HepG2 (cell line): ENCODE measurements around the gene DUSP7. TPM values are rescaled to one million over a fixed set of nuclear protein-coding genes. Genes with fewer than 3 reads are reported as not detected.

Source experiments
- CHCHD3 ChIP-seq: sonication (generic); formaldehyde crosslinking; IDR thresholded peaks from 2 replicates; pipeline ENCODE4 v1.8.0; 2022; ENCODE audit warnings: mild to moderate bottlenecking, missing genetic modification reagents, moderate library complexity
- DNMT1 ChIP-seq: sonication (generic); formaldehyde crosslinking; IDR thresholded peaks from 2 replicates; pipeline ENCODE4 v1.5.1; 2020; ENCODE audit warnings: mild to moderate bottlenecking, missing genetic modification reagents
- HES4 ChIP-seq: sonication (generic); formaldehyde crosslinking; IDR thresholded peaks from 2 replicates; pipeline ENCODE4 v1.9.0; 2021; ENCODE audit warnings: mild to moderate bottlenecking, missing genetic modification reagents, borderline replicate concordance
- SIX4 ChIP-seq: sonication (generic); formaldehyde crosslinking; IDR thresholded peaks from 2 replicates; pipeline ENCODE4 v1.4.0; 2020; ENCODE audit warnings: missing genetic modification reagents
- polyA plus RNA-seq, 8 experiments: library from polyadenylated mRNA; depleted of rRNA in 3 of 8; stranded (reverse) in 7 of 8; unstranded in 1 of 8; fragments of >200 nt; fragmentation: Illumina TruSeq in 4 of 8; extraction: Trizol in 4 of 8; gene quantifications; 2 replicates each; pipeline versions ENCODE4 v1.2.1 to v1.2.3, GENCODE V29; 2011 to 2016; ENCODE audit warnings: low read depth in 4 of 8, missing spikeins in 1 of 8, mixed read lengths in 1 of 8; ENCODE audit not compliant: insufficient read depth in 1 of 8
- total RNA-seq, 5 experiments: library from RNA; depleted of rRNA; stranded (reverse); fragments of >200 nt; fragmentation: Illumina TruSeq; extraction: Trizol; gene quantifications; 2 replicates each; pipeline ENCODE4 v1.2.3, GENCODE V29; 2016; ENCODE audit warnings: low read depth in 1 of 5
- TF ChIP-seq, protein P1 (sequence below): sonication (generic); formaldehyde crosslinking; IDR thresholded peaks from 2 replicates; pipeline ENCODE4 v1.5.0; 2020; ENCODE audit warnings: mild to moderate bottlenecking, missing genetic modification reagents, borderline replicate concordance
- TF ChIP-seq, protein P2 (sequence below): sonication (generic); formaldehyde crosslinking; IDR thresholded peaks from 2 replicates; pipeline ENCODE4 v1.8.0; 2022; ENCODE audit warnings: mild to moderate bottlenecking, missing genetic modification reagents, moderate library complexity
- TF ChIP-seq, protein P3 (sequence below): IDR thresholded peaks from 2 replicates; pipeline ENCODE4 v1.6.1; 2012; ENCODE audit warnings: low read length, improper control_type of control experiment
- TF ChIP-seq, protein P4 (sequence below): sonication (generic); formaldehyde crosslinking; IDR thresholded peaks from 2 replicates; pipeline ENCODE4 v1.4.0; 2020; ENCODE audit warnings: mild to moderate bottlenecking, missing genetic modification reagents
- TF ChIP-seq, protein P5 (sequence below): fragments of 450-650 bp; IDR thresholded peaks from 2 replicates; pipeline ENCODE4 v1.6.1; 2017

The DUSP7 gene
- total and polyA plus RNA-seq, 2 of the 13 experiments (the other 11 are each of a cell fraction or from before 2014, with no cell fraction given): 6.6 to 8.8 TPM

DNA sequence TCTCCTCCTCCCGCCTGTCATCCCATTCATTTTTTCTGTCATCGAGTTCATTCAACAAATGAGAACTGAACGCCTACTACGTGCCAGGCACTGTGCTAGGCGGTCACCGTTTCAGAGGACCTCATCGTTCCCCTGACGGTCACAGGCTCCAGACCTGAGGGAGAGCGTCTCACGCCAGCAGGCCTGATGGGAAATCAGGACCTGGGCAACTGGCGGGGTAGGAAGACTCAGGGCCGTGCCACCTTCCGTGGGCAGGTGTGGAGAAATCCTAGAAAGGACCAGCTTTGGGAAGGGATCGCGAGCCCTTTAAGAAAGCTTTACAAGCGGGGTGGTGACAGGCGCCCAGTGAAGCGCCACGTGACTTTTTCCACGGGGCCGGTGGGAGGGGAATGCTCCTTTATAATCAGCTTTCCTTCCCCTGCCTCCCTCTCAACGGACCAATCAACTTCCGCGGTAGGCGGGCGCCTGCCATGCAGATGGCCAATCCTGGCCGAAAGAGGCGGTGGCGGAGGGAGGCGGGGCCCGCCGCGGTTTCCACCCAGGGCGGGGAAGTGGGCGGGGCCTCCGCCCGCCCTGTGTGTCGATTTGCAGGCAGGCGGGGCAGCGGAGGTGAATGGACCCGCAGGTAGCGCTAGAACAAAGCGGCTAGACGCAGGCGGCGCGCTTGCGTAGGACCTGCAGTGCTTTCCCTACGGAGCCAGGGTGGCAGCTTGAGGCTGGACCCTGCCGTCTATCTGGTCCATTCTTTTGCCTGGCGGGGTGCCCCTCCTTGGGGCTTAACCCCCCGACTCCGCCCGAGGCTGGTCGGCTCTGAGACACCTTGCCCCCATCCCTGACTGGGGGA lies 819 bp upstream of the DUSP7 start (continued):
- TF ChIP-seq, protein P1, sequence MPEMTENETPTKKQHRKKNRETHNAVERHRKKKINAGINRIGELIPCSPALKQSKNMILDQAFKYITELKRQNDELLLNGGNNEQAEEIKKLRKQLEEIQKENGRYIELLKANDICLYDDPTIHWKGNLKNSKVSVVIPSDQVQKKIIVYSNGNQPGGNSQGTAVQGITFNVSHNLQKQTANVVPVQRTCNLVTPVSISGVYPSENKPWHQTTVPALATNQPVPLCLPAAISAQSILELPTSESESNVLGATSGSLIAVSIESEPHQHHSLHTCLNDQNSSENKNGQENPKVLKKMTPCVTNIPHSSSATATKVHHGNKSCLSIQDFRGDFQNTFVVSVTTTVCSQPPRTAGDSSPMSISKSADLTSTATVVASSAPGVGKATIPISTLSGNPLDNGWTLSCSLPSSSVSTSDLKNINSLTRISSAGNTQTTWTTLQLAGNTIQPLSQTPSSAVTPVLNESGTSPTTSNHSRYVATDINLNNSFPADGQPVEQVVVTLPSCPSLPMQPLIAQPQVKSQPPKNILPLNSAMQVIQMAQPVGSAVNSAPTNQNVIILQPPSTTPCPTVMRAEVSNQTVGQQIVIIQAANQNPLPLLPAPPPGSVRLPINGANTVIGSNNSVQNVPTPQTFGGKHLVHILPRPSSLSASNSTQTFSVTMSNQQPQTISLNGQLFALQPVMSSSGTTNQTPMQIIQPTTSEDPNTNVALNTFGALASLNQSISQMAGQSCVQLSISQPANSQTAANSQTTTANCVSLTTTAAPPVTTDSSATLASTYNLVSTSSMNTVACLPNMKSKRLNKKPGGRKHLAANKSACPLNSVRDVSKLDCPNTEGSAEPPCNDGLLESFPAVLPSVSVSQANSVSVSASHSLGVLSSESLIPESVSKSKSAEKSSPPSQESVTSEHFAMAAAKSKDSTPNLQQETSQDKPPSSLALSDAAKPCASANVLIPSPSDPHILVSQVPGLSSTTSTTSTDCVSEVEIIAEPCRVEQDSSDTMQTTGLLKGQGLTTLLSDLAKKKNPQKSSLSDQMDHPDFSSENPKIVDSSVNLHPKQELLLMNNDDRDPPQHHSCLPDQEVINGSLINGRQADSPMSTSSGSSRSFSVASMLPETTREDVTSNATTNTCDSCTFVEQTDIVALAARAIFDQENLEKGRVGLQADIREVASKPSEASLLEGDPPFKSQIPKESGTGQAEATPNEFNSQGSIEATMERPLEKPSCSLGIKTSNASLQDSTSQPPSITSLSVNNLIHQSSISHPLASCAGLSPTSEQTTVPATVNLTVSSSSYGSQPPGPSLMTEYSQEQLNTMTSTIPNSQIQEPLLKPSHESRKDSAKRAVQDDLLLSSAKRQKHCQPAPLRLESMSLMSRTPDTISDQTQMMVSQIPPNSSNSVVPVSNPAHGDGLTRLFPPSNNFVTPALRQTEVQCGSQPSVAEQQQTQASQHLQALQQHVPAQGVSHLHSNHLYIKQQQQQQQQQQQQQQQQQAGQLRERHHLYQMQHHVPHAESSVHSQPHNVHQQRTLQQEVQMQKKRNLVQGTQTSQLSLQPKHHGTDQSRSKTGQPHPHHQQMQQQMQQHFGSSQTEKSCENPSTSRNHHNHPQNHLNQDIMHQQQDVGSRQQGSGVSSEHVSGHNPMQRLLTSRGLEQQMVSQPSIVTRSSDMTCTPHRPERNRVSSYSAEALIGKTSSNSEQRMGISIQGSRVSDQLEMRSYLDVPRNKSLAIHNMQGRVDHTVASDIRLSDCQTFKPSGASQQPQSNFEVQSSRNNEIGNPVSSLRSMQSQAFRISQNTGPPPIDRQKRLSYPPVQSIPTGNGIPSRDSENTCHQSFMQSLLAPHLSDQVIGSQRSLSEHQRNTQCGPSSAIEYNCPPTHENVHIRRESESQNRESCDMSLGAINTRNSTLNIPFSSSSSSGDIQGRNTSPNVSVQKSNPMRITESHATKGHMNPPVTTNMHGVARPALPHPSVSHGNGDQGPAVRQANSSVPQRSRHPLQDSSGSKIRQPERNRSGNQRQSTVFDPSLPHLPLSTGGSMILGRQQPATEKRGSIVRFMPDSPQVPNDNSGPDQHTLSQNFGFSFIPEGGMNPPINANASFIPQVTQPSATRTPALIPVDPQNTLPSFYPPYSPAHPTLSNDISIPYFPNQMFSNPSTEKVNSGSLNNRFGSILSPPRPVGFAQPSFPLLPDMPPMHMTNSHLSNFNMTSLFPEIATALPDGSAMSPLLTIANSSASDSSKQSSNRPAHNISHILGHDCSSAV (CRISPR knock-in tag): no peak
- TF ChIP-seq SIX4 (no peak), CHCHD3 (no peak), HES4 (CRISPR knock-in tag) (no peak), DNMT1 (CRISPR knock-in tag) (0 out of 2 replicates have a peak, but pooled peaks have one; percentile 58)
- TF ChIP-seq, protein P2, sequence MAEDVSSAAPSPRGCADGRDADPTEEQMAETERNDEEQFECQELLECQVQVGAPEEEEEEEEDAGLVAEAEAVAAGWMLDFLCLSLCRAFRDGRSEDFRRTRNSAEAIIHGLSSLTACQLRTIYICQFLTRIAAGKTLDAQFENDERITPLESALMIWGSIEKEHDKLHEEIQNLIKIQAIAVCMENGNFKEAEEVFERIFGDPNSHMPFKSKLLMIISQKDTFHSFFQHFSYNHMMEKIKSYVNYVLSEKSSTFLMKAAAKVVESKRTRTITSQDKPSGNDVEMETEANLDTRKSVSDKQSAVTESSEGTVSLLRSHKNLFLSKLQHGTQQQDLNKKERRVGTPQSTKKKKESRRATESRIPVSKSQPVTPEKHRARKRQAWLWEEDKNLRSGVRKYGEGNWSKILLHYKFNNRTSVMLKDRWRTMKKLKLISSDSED (CRISPR knock-in tag): no peak
- TF ChIP-seq, protein P3, sequence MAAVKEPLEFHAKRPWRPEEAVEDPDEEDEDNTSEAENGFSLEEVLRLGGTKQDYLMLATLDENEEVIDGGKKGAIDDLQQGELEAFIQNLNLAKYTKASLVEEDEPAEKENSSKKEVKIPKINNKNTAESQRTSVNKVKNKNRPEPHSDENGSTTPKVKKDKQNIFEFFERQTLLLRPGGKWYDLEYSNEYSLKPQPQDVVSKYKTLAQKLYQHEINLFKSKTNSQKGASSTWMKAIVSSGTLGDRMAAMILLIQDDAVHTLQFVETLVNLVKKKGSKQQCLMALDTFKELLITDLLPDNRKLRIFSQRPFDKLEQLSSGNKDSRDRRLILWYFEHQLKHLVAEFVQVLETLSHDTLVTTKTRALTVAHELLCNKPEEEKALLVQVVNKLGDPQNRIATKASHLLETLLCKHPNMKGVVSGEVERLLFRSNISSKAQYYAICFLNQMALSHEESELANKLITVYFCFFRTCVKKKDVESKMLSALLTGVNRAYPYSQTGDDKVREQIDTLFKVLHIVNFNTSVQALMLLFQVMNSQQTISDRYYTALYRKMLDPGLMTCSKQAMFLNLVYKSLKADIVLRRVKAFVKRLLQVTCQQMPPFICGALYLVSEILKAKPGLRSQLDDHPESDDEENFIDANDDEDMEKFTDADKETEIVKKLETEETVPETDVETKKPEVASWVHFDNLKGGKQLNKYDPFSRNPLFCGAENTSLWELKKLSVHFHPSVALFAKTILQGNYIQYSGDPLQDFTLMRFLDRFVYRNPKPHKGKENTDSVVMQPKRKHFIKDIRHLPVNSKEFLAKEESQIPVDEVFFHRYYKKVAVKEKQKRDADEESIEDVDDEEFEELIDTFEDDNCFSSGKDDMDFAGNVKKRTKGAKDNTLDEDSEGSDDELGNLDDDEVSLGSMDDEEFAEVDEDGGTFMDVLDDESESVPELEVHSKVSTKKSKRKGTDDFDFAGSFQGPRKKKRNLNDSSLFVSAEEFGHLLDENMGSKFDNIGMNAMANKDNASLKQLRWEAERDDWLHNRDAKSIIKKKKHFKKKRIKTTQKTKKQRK: no peak
- TF ChIP-seq, protein P4, sequence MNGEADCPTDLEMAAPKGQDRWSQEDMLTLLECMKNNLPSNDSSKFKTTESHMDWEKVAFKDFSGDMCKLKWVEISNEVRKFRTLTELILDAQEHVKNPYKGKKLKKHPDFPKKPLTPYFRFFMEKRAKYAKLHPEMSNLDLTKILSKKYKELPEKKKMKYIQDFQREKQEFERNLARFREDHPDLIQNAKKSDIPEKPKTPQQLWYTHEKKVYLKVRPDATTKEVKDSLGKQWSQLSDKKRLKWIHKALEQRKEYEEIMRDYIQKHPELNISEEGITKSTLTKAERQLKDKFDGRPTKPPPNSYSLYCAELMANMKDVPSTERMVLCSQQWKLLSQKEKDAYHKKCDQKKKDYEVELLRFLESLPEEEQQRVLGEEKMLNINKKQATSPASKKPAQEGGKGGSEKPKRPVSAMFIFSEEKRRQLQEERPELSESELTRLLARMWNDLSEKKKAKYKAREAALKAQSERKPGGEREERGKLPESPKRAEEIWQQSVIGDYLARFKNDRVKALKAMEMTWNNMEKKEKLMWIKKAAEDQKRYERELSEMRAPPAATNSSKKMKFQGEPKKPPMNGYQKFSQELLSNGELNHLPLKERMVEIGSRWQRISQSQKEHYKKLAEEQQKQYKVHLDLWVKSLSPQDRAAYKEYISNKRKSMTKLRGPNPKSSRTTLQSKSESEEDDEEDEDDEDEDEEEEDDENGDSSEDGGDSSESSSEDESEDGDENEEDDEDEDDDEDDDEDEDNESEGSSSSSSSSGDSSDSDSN (CRISPR knock-in tag): peak; percentile 63
- TF ChIP-seq, protein P5, sequence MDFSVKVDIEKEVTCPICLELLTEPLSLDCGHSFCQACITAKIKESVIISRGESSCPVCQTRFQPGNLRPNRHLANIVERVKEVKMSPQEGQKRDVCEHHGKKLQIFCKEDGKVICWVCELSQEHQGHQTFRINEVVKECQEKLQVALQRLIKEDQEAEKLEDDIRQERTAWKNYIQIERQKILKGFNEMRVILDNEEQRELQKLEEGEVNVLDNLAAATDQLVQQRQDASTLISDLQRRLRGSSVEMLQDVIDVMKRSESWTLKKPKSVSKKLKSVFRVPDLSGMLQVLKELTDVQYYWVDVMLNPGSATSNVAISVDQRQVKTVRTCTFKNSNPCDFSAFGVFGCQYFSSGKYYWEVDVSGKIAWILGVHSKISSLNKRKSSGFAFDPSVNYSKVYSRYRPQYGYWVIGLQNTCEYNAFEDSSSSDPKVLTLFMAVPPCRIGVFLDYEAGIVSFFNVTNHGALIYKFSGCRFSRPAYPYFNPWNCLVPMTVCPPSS: no peak
